ENCODE measurements around the gene CSGALNACT2.
A peak's percentile ranks its signal among the peaks of the same experiment; 100 is the strongest.
"Not testable (repeated sequence)": the region's sequence is repeated elsewhere in the genome, so short reads cannot be mapped to it uniquely, and the experiment has no call there.

The CSGALNACT2 gene, protein sequence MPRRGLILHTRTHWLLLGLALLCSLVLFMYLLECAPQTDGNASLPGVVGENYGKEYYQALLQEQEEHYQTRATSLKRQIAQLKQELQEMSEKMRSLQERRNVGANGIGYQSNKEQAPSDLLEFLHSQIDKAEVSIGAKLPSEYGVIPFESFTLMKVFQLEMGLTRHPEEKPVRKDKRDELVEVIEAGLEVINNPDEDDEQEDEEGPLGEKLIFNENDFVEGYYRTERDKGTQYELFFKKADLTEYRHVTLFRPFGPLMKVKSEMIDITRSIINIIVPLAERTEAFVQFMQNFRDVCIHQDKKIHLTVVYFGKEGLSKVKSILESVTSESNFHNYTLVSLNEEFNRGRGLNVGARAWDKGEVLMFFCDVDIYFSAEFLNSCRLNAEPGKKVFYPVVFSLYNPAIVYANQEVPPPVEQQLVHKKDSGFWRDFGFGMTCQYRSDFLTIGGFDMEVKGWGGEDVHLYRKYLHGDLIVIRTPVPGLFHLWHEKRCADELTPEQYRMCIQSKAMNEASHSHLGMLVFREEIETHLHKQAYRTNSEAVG

DNA sequence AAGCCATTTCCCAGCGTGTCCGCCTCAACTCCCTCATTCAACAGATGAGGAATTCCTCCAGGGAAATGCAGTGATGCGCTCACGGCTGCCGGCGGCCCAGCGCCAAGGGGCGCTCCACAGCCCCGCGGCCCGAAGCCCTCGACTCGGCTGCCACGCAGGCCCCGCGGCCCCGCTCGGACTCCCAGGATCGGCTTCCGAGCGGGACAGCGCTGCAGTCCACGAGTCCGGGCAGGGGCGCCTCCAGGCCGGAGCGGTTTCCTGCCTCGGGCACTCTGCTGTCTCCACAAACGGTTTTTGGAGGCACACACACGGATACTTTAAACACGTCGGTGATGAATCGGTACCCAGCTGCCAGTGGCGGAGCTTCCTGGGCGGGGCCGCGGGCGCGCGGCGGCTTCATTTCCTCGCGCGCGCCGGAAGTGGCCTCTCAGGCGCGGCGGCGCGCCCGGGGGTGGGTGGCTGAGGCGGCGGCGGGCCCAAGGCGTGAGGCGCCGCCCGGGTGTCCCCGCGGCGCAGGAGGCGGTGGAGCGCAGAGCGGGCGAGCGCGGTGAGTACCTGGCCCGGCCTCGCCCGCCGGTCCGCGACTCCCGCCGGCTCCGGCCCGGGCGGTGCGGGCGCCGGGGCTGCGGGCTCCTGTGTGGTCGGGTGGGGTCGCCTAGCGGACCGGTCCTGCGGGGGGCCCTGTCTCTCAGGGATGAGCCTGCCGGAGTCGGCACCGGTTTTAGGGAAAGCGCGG lies at the start of gene CSGALNACT2:
TSS of gene CSGALNACT2 (plus strand) at position 425 of the 736 bp plus-strand sequence. CDS start 16,705 bp downstream, outside the sequence.
- DNase-seq: peak; percentile 75

DNA sequence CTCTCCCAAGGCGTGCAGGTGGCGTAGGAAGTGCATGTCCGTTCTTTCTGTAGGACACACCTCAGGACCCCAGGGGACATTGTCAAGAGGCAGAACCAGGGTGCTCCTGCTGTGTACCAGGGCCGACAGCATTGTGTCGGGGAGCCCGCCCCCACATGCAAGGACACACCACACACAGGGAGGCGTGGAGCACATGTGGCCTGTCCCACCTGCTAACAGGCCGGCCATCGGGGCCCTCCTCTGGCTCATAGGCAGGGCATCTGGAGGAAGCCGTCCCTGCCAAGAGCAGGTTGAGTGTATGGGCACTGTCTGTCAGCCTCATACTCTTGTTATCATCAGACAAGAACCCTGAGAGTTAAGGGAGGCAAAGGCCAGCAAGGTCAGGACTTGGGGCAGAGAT lies 48.7 kb upstream of the CSGALNACT2 start:
- DNase-seq: no peak

DNA sequence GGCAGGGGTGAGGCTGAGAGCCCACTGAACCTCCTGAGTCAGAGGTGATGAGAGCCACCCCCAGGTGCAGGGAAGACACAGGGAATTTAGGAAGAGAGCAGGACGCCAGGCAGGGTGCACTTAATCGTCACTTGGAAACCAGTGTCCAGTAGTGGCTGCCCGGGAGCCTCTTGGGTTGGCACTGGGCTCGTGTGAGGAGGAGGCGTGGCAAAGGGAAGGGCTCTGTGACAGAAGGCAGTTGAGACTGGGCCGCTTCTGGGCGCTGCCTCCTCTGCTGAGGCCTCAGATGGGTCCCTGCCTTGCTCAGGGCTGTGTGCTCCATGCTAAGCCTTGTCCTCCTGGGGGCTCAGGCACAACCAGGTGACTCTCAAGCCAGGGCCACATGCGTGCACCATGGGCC lies 48.1 kb upstream of the CSGALNACT2 start:
- DNase-seq: no peak

DNA sequence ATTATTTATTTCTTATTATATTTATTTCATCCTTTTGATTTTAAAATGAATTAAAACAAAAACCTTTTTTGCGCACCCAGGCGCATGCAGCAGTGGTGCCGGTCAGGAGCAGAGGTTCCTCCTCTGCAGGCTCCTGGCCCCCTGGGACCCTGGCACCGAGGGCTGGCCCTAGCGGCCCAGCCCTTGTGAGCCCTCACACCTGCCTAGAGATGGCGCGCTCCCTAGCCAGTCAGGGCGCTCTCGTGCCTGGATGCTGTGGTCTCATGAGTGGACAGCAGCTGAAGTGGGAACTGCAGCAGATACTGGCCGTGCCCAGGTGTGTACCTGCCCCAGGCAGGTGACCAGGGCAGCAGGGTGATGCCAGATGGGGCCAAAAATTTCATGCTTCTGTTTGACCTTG lies 47.6 kb upstream of the CSGALNACT2 start:
- no peak for DNase-seq

DNA sequence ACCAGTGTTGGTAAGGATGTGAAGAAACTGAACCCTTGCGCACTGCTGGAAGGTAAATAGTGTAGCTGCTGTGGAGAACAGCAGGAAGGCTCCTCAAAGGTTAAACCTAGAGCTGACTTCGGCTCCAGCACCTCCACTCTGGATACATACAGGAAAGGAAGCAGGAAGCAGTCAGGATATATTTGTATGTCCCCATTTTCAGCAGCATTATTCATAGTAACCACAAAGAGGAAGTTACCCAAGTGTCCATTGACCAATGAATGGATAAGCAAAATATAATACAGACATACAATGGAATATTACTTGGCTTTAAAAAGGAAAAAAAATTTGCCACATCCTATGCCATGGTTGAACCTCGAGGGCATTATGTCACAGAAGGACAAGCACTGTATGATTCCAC lies 46.4 kb upstream of the CSGALNACT2 start:
- DNase-seq: no peak

DNA sequence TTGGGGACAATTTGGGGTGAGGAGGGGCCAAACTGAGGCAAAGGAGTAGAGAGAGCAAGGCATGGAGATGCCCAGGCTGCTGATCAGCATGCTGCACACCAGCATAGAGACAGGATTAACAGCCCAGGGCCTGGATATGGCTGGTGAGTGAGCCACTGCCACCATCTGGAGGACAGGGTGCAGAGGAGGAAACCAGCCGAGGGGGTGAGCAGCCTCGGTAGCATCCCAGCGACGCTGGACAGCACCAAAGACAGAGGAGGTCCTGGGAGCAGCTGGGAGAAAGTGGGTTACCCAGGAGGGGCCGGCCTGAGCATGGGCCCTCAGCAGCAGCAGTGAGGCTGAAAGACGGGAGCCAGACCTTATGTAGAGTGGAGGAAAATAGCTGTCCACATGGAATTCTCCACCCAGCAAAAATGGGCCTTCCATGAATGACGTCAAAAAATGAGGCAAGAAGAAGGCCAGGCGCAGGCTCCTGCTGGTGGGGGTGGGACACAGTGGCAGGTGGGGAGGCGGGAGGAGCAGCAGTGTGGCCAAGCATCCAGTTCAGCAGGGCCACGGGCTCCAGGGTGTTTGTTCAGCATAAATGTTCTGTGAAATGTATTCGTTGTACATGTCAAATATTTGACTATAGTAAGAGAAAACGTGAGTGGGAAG lies 44.7 kb upstream of the CSGALNACT2 start:
- DNase-seq: peak; percentile 25

DNA sequence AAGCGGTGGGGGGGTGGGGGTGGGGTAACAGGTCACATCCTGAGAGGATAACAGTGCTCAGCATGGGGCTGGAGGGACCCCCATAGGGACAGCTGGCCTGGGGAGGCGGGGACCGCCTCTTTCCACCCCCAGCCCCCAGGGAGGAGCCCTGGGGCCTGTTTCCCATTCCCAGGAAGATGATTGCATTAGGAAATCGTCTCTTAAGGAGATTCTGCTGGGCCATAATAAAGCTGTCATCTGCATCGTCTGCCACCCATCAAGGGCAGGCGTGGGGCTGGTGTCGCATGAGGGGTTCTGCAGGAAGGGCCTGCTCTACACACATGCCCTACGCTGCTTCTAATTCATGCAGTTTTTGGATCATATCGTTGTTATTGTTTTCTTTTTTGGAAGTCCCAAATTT lies 44.2 kb upstream of the CSGALNACT2 start:
- DNase-seq: no peak

DNA sequence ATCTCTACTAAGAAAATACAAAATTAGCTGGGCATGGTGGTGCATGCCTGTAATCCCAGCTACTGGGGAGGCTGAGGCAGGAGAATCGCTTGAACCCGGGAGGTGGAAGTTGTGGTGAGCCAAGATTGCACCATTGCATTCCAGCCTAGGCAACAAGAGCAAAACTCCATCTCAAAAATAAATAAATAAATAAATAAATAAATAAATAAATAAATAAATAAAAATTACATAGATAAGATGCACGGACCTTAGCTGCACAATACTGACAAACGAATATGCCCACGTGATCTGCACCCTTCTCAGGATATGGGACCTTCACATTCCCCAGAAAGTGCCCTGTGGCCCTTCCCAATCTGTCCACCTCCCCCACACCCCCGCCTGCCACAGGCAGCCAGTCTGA lies 38.9 kb upstream of the CSGALNACT2 start:
- not testable (repeated sequence) for DNase-seq

DNA sequence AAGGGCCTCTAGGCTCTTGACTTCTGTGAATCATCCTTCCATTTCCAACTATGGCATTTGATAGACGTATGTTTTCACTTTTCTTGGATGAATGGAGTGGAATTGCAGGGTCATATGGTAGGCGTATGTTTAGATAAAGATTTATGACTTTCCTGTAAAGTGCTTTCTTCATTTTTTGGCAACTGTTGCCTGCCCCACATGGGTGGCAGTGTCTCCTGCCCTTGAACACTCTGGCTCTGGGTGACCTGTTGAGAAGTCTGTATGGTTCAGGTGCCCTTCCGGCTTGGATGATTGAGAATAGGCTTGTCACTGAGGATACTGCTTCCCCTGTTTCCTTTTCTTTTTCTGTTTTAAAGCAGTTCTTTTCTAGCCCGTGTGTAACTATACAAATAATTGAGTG lies 38.3 kb upstream of the CSGALNACT2 start:
- no peak for DNase-seq

DNA sequence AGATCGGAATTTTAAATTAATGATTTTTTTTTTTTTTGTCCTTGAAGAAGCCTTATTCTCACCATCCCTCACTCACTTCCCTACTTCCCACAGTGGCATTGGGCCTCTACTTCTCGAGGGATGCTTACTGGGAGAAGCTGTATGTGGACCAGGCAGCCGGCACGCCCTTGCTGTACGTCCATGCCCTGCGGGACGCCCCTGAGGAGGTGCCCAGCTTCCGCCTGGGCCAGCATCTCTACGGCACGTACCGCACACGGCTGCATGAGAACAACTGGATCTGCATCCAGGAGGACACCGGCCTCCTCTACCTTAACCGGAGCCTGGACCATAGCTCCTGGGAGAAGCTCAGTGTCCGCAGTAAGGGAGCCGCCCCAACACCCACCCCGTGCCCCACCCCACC lies 37.9 kb upstream of the CSGALNACT2 start:
- no peak for DNase-seq

DNA sequence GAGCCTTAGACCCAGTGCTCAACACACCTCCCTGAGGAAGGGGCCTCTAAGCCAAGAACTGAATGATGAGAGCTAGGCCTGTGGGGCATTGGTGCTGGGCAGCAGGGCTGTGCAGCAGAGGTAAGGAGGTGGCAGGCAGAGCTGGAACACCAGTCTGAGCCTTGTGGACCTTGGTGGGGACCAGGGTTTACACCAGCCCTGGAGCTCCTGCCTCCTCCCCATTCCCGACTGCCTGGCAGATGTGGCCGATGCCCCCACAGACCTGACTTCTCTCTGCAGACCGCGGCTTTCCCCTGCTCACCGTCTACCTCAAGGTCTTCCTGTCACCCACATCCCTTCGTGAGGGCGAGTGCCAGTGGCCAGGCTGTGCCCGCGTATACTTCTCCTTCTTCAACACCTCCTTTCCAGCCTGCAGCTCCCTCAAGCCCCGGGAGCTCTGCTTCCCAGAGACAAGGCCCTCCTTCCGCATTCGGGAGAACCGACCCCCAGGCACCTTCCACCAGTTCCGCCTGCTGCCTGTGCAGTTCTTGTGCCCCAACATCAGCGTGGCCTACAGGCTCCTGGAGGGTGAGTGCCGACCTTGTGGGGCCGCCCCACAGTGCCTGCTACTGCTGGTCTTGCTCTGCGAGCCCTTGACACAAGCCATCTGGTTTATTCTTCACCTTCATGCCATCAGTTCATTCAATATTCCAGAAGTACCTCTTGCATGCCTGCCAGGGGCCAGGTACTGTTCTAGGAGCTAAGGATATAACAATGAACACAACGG lies 36.0 kb upstream of the CSGALNACT2 start:
- no peak for DNase-seq

DNA sequence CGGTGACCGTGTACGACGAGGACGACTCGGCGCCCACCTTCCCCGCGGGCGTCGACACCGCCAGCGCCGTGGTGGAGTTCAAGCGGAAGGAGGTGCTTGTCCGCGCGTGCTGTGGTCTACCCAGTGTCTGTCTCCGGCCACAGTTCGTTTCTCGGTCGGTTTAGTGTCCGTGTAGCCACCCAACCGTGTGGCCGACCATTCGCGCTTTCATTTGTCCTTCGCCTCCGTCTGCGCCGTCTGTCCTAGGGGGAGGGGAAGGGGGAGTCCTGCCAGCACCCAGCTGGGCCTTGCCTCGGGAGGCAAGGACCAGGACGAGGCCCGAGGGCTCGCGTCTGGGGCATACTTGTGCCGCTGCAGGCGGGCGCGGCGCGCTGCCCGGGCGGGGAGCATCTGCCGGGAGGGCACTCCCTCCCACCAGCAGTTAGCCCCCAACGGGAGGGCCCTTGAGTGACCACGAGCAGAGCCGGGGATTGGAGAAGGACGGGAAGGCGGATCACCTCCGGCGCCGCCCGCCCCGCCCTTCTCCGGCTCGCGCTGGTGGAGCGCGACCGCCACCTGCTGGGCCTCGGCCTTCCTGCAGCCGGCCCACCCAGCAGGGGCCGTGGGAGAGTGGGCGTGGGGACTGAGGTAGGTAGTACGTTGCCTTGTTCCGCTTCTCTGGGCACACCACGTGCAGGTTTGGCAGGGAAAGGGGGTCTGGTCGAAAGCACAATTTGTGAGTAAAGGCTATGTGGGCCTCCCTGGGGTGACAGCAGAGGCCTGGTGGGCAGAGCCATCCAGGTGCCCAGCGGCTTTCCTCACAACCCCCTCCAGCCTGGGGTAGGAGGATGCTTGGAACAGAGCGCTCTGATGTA lies 32.9 kb upstream of the CSGALNACT2 start:
- peak; percentile 52 for DNase-seq

DNA sequence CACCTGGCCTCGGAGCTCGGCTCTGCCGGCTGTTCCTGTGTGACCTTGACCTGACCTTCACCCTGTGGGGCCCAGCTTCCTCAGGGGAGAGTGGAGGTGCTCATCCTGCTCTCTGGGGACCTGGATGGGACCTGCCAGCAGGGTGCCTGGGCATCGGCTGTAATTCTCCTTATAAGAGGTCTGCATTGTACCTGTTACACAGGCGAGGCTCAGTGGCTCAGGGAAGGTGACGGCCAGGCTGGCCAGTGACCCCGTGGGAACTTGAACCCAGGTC lies 32.4 kb upstream of the CSGALNACT2 start:
- no peak for DNase-seq

DNA sequence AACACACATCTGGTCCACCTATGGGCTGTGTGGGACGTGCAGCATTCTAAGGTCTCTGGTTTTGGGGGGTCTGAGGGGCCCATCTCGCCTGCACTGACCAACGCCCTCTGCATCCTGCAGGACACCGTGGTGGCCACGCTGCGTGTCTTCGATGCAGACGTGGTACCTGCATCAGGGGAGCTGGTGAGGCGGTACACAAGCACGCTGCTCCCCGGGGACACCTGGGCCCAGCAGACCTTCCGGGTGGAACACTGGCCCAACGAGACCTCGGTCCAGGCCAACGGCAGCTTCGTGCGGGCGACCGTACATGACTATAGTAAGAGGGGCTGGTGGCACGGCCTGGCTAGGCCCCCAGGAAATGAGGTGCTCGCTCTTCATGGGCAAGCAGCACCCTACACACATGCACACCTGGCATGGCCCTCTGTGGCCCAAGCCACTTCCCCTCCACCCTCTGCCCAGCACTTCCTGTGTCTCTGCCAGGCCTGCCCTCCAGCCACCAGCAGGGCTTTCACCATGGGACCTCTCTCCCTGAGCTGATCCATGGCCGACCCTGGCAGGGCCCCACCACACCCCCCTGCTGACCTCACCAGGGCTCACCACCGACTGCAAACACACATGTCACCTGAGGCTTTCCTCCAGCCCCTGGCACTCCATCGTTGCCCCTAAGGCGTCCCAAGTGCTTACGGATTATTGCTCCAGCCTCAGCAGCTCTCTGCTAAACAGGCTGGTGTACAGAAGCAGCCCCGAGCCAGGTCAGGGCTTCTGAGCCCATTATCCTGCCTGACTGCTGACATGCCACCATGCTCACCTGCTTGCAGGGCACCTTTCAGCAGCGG lies 31.8 kb upstream of the CSGALNACT2 start:
- no peak for DNase-seq

DNA sequence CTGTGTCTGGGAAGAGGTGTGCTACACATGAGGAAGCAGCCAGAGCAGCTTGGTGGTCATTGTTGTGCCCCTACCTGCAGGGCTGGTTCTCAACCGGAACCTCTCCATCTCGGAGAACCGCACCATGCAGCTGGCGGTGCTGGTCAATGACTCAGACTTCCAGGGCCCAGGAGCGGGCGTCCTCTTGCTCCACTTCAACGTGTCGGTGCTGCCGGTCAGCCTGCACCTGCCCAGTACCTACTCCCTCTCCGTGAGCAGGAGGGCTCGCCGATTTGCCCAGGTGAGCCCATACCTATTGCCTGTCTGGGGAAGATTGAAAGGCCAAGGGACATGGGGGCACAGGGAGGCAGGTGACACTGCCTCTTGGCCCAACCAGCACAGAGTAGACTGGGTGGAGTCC lies 29.3 kb upstream of the CSGALNACT2 start:
- DNase-seq: no peak

DNA sequence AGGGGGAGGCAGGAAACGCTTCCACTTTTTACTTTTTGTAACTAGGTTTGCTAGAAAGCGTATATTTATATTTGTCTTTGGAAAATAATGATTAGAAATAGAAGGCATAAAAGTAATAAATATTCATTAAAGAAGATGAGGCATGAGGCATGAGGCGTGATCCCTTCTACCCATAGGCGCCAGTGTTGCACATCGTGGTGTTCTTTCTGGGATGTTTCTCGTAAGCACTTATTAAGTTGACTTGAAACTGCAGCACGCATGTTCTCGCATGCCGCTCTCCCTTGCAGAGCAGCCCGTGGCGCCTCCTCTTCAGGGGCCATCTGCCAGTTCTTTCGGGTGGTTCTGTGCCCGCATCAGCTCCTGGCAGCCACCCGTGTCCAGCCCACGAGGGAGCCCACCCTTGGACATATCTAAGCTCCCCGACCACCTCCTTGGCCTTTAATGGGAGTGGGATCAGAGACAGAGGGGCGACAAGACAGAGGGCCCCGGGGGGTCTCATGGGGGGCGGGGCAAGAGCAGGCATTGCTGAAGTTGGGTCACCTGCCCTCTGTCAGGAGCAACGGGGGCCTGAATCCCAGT lies 28.5 kb upstream of the CSGALNACT2 start:
- DNase-seq: no peak

DNA sequence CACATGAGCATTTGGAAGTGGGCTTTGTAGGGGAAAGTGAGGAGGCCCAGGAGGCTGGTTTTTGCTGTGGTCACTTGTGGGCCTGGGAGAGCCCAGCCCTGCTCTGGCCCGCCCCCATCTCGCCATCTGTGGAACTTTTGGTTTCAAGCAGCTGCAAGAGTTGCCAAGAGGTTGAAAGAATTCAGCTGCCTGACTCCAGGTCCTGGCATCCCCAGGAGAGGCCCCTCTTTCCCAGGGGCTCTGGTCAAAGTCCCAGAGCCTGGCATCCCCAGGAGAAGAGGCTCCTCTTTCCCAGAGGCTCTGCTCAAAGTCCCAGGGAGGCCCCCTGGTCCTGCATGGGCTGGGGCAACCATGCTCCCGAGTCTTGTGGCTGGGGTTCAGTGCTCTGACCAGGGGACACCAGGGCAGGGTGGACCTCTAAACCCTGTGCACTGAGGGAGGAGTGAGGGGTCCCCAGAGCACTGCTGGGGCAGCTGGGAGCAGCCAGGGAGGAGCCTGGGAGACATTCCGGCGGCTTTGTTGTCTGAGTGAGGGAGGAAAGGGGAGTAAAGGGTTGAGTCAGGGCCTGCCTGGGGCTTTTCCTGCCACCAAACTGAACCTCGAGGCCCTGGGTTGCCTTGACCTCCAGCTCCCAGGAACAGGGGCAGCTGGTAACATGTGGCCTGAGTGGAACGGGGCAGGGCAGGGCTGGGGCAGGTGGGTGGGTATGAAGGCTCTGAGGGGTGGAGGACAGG lies 27.7 kb upstream of the CSGALNACT2 start:
- no peak for DNase-seq

DNA sequence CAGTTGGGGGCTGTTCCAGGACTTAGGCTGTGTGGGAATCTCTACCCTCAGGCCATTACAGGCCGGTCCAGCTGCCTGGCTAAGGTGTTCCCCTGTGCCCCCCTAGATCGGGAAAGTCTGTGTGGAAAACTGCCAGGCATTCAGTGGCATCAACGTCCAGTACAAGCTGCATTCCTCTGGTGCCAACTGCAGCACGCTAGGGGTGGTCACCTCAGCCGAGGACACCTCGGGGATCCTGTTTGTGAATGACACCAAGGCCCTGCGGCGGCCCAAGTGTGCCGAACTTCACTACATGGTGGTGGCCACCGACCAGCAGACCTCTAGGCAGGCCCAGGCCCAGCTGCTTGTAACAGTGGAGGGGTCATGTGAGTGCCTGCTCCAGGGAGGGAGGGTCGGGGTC lies 27.1 kb upstream of the CSGALNACT2 start:
- DNase-seq: no peak

DNA sequence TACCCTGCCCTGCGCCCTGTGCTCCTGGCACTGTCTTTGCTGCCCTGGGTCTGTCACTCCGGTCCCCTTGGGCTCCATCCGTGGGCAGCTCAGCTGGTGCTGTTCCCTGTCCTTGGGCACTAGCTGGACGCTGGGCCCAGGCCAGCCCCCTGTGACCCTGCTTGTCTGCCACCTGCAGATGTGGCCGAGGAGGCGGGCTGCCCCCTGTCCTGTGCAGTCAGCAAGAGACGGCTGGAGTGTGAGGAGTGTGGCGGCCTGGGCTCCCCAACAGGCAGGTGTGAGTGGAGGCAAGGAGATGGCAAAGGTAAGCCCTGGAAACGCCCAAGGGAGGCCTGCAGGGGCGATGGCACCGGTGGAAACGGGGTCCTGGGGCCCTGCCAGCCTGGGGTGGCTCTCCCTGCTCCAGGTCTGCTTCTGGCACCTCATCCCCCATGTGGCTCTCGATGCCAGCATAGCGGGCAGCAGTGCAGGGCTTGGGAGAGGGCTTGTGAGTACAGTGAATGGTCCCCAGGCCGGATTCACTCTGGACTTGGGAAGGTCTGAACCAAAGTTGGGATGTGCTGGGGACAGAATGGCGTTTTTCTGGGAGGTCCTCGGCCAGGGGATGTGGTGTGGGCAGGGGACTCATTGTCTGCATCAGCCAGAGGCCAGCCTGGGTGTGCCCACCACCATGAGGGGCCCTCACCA lies 26.2 kb upstream of the CSGALNACT2 start:
- DNase-seq: no peak
